Transverse colon (tissue), 3 donors: ENCODE results near the gene MOCS3.

Experiments used
- EP300 ChIP-seq: sonication (generic); formaldehyde crosslinking; IDR thresholded peaks from one replicate; pipeline ENCODE4 v1.6.1; 2017; ENCODE audit warnings: antibody characterized with exemption, low read depth
- POLR2A ChIP-seq: fragments of 450-650 bp; IDR thresholded peaks from one replicate; pipeline ENCODE4 v1.6.1; 2016; ENCODE audit warnings: antibody characterized with exemption, mild to moderate bottlenecking, moderate library complexity
- TF ChIP-seq, protein P1 (sequence below), 5 experiments: fragments of 200-600 bp in 3 of 5; fragments of 450-650 bp in 2 of 5; sonication (generic) in 3 of 5; IDR thresholded peaks; 1 replicate in 2 of 5; 2 replicates in 3 of 5; pipeline ENCODE4 v1.5.1; 2016 to 2017; ENCODE audit warnings: antibody characterized with exemption in 5 of 5, inconsistent platforms in 3 of 5, mild to moderate bottlenecking in 2 of 5, moderate library complexity in 1 of 5

GRCh38 chr20:50981714-50982048 lies 23.1 kb downstream of the MOCS3 start:
- TF ChIP-seq, protein P1, sequence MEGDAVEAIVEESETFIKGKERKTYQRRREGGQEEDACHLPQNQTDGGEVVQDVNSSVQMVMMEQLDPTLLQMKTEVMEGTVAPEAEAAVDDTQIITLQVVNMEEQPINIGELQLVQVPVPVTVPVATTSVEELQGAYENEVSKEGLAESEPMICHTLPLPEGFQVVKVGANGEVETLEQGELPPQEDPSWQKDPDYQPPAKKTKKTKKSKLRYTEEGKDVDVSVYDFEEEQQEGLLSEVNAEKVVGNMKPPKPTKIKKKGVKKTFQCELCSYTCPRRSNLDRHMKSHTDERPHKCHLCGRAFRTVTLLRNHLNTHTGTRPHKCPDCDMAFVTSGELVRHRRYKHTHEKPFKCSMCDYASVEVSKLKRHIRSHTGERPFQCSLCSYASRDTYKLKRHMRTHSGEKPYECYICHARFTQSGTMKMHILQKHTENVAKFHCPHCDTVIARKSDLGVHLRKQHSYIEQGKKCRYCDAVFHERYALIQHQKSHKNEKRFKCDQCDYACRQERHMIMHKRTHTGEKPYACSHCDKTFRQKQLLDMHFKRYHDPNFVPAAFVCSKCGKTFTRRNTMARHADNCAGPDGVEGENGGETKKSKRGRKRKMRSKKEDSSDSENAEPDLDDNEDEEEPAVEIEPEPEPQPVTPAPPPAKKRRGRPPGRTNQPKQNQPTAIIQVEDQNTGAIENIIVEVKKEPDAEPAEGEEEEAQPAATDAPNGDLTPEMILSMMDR (IDR thresholded peaks at IDR 0.05) = peak in 2 of 5 experiments; percentile 9 to 11
- TF ChIP-seq POLR2A (no peak), EP300 (no peak)
